GM12874 (cell line): ENCODE measurements around the gene COBLL1.

ENCODE experiments used
- CTCF ChIP-seq: IDR thresholded peaks from 2 replicates; pipeline ENCODE4 v1.5.1; 2011; ENCODE audit warnings: low read depth, mild to moderate bottlenecking, control low read depth, low read length, moderate library complexity; ENCODE audit not compliant: insufficient read depth

The COBLL1 gene

GRCh38 chr2:164662066-164662465, 179.6 kb downstream of the COBLL1 start:
- TF ChIP-seq CTCF, result no peak

DNA sequence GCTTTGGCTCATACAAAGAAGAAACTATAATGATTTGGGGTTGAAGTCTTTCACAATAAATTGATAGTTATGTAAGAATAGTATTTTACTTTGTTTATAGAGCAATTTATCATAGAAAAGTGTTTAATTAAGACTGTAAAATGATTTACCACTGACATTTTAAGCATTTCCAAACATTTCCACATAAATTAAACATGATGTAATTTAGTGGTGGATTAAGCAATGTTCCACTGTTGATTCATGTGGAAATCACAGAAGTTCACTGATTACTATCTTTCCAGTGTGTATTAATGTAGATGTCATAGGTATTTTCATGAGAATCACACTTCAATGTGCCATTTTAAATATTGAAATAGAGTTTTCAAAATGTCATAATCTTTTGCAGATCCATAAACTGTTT, 180.3 kb downstream of the COBLL1 start:
- no peak for TF ChIP-seq CTCF

GRCh38 chr2:164657129-164657528, 184.5 kb downstream of the COBLL1 start:
- TF ChIP-seq CTCF, result no peak

- no peak for TF ChIP-seq CTCF
Measured at GRCh38 chr2:164655750-164656149, 185.9 kb downstream of the COBLL1 start.

- no peak for TF ChIP-seq CTCF
Measured at GRCh38 chr2:164655336-164655735, 186.3 kb downstream of the COBLL1 start.

GRCh38 chr2:164651361-164651760, 190.3 kb downstream of the COBLL1 start:
- TF ChIP-seq CTCF, result no peak

GRCh38 chr2:164644036-164644700, 197.5 kb downstream of the COBLL1 start:
- no peak for TF ChIP-seq CTCF
